GM12801 (cell line): ENCODE results near the gene MED27.

Source experiments
- TF ChIP-seq, protein P1 (sequence below): IDR thresholded peaks from one replicate; pipeline ENCODE4 v1.5.1; 2011; ENCODE audit warnings: control low read depth; ENCODE audit not compliant: insufficient read length; ENCODE audit errors: extremely low read depth

Gene MED27

GRCh38 chr9:132040808-132041207, 38.9 kb downstream of the MED27 start:
- TF ChIP-seq, protein P1, sequence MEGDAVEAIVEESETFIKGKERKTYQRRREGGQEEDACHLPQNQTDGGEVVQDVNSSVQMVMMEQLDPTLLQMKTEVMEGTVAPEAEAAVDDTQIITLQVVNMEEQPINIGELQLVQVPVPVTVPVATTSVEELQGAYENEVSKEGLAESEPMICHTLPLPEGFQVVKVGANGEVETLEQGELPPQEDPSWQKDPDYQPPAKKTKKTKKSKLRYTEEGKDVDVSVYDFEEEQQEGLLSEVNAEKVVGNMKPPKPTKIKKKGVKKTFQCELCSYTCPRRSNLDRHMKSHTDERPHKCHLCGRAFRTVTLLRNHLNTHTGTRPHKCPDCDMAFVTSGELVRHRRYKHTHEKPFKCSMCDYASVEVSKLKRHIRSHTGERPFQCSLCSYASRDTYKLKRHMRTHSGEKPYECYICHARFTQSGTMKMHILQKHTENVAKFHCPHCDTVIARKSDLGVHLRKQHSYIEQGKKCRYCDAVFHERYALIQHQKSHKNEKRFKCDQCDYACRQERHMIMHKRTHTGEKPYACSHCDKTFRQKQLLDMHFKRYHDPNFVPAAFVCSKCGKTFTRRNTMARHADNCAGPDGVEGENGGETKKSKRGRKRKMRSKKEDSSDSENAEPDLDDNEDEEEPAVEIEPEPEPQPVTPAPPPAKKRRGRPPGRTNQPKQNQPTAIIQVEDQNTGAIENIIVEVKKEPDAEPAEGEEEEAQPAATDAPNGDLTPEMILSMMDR = no peak

- TF ChIP-seq, protein P1 = no peak
Observed at GRCh38 chr9:132040246-132040645, 39.4 kb downstream of the MED27 start.

- TF ChIP-seq, protein P1 = no peak
Observed at GRCh38 chr9:132039284-132039683, 40.4 kb downstream of the MED27 start.

DNA sequence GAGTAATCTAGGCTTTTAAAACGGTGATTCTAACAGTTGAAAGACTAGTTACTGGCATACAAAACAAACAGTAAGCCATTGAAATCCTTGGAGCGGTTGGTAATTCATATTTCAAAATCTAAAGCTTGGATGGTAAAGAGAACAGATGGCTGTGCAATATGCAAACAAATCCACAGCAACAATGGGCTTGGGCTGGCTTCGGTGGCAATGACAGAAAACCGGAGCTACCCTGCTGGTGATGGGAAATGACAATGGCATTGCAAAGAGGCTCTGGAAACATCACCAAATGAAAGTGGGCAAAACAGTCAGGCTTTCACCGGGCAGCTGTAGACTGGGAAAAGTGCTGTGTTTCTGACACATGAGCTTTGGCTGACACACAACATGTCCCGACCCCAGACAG, 42.2 kb downstream of the MED27 start:
- TF ChIP-seq, protein P1 = no peak

GRCh38 chr9:132036521-132036920, 43.1 kb downstream of the MED27 start:
- TF ChIP-seq, protein P1 = no peak

- TF ChIP-seq, protein P1 = no peak
Observed at GRCh38 chr9:132035679-132036078, 44.0 kb downstream of the MED27 start.

DNA sequence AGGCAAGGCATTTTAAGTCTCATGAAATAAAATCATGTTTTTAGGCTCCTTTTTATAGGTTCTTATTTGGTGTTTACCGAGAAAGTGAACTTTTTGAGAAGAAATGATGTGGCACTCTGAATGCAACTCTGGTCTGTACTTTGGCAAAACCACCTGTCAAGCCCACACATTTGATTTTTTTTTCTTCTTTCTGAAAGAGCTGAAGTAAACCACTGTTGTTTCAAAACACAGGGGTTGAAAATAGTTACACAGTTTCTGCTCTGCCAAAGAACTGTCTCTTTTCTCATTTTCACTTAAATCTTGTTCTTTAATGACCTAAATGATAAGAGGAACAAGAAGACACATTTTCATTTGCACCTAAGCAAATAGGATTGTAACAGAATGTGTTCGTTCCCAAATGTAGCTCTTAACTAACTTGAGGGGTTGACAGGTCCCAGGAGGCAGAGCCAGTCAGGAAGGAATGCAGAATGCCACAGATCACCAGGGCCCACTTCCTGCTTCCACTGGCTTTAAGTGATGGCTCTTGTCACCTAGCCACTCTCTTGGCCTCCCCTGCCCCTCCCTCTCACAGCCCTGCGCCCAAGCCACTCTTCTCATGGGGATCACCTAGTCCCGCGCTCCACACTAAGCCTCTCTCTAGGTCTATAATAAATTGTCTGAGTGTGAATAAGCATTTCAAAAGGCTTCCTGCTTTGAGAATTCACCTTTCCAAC, 47.3 kb downstream of the MED27 start:
- TF ChIP-seq, protein P1 = no peak
